ENCODE measurements around the gene DHRSX. TPM values are rescaled to one million over a fixed set of nuclear protein-coding genes. Genes with fewer than 3 reads are reported as not detected.

The DHRSX gene
- total and polyA plus RNA-seq, 7 donors = 12.5 to 25.2 (median 16.1) TPM

DNA sequence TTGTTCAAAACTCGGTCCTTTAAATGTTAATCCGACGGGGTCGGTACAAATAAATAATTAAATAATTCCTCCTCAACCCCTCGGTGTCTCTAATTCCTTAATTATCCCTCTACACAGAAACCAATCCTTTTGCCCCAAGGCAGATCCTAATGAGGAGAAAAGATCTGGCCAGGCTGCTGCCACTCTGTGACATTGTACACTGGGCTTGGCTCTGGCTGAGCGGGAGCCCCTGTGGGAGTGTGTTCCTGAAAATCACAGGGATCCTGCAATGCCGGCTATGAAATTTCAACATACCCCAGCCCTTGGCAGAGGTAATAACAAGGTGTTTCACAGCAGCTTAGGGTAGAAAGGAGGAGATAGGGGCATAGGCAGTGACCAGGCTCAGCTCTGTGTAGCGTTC lies 96.0 kb downstream of the DHRSX start:
- no peak for DNase-seq
- Histone ChIP-seq H3K4me1 (no peaks in the 10 kb centered on the region), H3K27ac (no peak overlapping the region), H3K27me3 (no peaks in the 10 kb centered on the region), H3K36me3 (peaks cover 0 to 24% (median 7%) of the 10 kb centered on the region in 4 donors), H3K9me3 (peaks cover 0 to 7% (median 0%) of the 10 kb centered on the region in 4 donors), H3K4me3 (no peak overlapping the region)
- TF ChIP-seq EP300 (IDR thresholded peaks at IDR 0.05) (no peak), POLR2AphosphoS5 (IDR thresholded peaks at IDR 0.05) (no peak), POLR2A (IDR thresholded peaks at IDR 0.05) (no peak)
- TF ChIP-seq, protein P1, sequence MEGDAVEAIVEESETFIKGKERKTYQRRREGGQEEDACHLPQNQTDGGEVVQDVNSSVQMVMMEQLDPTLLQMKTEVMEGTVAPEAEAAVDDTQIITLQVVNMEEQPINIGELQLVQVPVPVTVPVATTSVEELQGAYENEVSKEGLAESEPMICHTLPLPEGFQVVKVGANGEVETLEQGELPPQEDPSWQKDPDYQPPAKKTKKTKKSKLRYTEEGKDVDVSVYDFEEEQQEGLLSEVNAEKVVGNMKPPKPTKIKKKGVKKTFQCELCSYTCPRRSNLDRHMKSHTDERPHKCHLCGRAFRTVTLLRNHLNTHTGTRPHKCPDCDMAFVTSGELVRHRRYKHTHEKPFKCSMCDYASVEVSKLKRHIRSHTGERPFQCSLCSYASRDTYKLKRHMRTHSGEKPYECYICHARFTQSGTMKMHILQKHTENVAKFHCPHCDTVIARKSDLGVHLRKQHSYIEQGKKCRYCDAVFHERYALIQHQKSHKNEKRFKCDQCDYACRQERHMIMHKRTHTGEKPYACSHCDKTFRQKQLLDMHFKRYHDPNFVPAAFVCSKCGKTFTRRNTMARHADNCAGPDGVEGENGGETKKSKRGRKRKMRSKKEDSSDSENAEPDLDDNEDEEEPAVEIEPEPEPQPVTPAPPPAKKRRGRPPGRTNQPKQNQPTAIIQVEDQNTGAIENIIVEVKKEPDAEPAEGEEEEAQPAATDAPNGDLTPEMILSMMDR (IDR thresholded peaks at IDR 0.05) = no peak
- 91 to 92% methylated on average over 8 of the region's 8 CpGs for WGBS, 2 donors
- intact Hi-C loops (cut with DNase I) = no loop called here

DNA sequence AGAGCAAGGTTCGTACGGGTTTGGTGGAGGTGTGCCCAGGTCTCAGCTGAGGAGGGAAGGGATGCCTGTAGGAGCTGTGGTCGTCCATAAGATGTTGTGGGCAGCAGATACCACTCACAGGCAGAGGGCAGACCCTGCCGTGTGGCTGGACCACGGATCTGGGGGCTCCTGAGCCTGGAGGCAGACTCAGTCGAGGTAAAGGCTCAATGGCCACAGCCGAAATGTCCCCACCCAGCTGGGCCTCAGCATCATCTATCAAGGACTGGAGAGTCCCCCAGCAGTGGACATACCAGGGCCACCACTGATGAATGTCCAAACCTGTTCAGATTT lies 98.5 kb downstream of the DHRSX start:
- WGBS, 2 donors = 67 to 72% methylated on average over 7 of the region's 7 CpGs
- Histone ChIP-seq H3K4me1 (no peaks in the 10 kb centered on the region), H3K27me3 (no peaks in the 10 kb centered on the region), H3K36me3 (peaks cover 0 to 10% (median 6%) of the 10 kb centered on the region in 4 donors), H3K4me3 (no peak overlapping the region), H3K9me3 (peaks cover 0 to 5% (median 0%) of the 10 kb centered on the region in 4 donors), H3K27ac (peak overlapping the region in 1 of 4 donors; percentile 60)
- no peak for DNase-seq
- intact Hi-C loops (cut with DNase I) = no loop called here
- TF ChIP-seq POLR2A (IDR thresholded peaks at IDR 0.05) = no peak
- TF ChIP-seq, protein P1 (IDR thresholded peaks at IDR 0.05) = no peak
- TF ChIP-seq EP300 (IDR thresholded peaks at IDR 0.05) = no peak

DNA sequence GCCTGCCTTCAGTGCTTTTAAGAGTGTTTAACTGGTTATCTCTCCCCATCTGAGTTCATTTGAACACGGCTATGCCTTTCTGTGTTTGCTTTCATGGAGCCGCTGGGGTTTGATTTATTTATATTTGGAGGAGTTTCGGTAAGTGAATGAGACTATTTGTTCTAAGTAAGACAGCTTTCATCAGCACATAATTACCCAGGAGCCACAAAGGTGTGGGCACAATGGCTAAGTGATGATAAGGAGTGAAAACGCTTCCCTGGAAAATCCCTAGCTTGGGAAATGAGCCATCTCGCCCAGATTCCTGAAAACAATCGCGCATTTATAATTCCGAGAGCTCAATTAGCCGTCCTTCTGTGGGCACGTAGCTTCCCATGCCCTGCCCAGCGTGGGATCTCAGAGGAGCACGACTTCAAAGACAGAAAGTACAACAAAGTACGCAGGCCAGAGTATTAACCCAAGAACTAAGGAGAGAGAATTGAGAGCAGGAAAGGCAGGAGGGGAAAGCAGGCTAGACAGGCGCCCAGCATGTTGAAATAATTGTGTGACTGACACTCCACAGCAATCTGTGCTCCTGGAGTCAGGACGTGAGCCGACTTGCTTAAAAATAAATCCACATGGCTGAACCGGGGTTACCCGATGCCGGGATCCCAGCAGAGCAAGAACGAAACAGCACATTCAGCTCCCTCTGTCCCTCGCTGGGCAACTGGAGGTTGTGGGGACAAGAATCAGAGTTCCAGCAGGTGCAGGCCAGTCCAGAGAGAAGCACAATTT lies 99.0 kb downstream of the DHRSX start:
- Histone ChIP-seq H3K9me3 (no peaks in the 10 kb centered on the region), H3K27ac (peak overlapping the region in 1 of 4 donors; percentile 60), H3K27me3 (no peaks in the 10 kb centered on the region), H3K4me1 (no peaks in the 10 kb centered on the region), H3K4me3 (no peak overlapping the region), H3K36me3 (peaks cover 0 to 4% (median under 1%) of the 10 kb centered on the region in 4 donors)
- intact Hi-C loops (cut with DNase I) = no loop called here
- WGBS, 2 donors = 50 to 69% methylated on average over 21 of the region's 21 CpGs
- TF ChIP-seq, protein P1 (IDR thresholded peaks at IDR 0.05) = no peak
- TF ChIP-seq POLR2AphosphoS5 (IDR thresholded peaks at IDR 0.05) = no peak
- no peak for TF ChIP-seq EP300 (IDR thresholded peaks at IDR 0.05)
- TF ChIP-seq POLR2A (IDR thresholded peaks at IDR 0.05) = no peak
- no peak for DNase-seq

DNA sequence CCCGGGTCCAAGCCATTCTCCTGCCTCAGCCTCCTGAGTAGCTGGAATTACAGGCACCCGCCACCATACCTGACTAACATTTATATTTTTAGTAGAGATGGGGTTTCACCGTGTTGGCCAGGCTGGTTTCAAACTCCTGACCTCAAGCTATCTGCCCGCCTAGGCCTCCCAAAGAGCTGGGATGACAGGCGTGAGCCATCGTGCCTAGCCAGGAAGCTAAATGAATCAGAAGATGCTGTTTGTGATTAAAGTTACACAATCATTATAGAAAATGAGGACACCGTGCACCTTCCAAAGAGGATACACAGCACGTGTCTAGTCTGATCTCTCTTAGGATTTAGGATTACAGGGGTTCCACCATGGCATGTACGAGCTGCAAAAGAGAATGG lies 99.6 kb downstream of the DHRSX start:
- H3K27ac ChIP-seq = peak overlapping the region in 1 of 4 donors; percentile 60
- H3K27me3 ChIP-seq = no peaks in the 10 kb centered on the region
- no peaks in the 10 kb centered on the region for H3K36me3 ChIP-seq
- intact Hi-C loops (cut with DNase I) = no loop called here
- no peak overlapping the region for H3K4me3 ChIP-seq
- TF ChIP-seq POLR2AphosphoS5 (IDR thresholded peaks at IDR 0.05) (no peak), POLR2A (IDR thresholded peaks at IDR 0.05) (no peak), EP300 (IDR thresholded peaks at IDR 0.05) (no peak)
- TF ChIP-seq, protein P1 (IDR thresholded peaks at IDR 0.05) = no peak
- WGBS, 2 donors = 74 to 78% methylated on average over 9 of the region's 9 CpGs
- H3K9me3 ChIP-seq = no peaks in the 10 kb centered on the region
- no peak for DNase-seq
- no peaks in the 10 kb centered on the region for H3K4me1 ChIP-seq
